HG03439 (cell line): ENCODE results near the gene MAML2.

Experiments used
- ATAC-seq: cut with Tn5 transposase; IDR thresholded peaks from one replicate; pipeline ENCODE4 v1.9.1; 2021; ENCODE audit warnings: mild to moderate bottlenecking, moderate library complexity; ENCODE audit not compliant: unreplicated experiment

Gene MAML2

DNA sequence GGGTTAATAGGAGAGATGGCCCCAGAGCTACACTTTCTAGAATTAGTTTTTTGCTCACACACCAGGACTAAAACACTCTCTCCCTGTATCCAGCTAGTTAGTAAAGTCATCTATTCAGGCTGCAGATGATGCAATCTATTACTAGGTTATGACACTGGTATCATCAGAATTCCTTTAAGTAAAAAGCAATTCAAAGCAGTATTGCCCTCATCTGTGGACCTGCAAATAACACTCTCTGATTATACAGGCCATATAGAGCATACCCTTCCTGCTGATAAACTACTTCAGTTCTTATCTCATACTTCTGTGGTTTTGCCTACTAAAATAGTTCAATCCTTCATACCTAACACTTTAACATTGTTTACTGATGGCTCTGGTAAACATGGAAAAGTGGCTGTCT is 405.6 kb downstream of the MAML2 start:
- ATAC-seq: no peak

DNA sequence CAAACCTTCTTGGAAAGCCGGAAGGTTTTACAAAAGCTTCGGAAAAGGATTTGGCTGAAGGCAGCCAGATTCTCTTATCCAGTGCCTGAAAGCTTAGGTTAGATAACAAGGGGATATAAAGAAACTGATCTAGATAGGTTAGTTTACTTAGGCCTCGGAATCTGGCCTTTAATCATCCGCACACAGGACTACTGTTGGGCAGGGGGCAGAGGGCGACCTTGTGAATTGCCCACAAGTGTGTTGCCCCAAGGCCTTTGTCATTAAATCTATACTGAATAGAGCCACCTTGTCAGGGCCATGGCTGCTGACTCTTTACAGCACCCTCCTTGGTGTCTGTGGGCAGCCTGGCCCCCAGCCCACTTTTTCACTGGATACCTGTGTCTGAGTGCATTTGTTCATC is 409.4 kb downstream of the MAML2 start:
- no peak for ATAC-seq

DNA sequence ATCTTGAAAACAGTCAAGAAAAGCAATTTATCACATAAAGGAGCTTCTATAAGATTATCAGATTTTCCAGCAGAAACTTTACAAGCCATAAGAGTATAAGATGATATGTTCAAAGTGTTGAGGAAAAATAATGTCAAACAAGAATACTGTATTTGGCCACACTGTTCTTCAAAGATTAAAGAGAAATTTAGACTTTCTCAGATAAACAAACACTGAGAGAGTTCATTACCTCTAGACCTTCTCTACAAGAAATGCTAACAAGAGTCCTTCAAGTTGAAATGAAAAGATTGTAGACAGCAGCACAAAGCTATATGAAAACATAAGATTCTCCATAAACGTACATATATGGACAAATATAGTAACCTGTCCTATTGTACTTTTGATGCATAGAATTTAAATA is 411.1 kb downstream of the MAML2 start:
- no peak for ATAC-seq

DNA sequence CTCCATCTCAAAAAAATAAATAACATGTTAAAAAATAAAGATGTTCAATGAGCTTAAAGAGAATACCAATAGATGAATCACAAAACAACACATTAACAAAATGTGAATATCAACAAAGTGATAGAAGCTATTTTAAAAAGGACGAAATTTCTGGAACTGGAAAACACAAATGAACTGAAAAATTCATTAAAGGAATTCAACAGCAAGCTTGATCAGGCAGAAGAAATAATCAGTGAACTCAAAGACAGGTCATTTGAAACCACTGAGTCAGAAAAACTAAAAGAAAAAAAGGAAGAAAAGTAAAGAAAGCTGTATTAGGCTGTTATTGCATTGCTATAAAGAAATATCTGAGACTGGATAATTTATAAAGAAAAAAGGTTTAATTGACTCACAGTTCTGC is 412.0 kb downstream of the MAML2 start:
- no peak for ATAC-seq

DNA sequence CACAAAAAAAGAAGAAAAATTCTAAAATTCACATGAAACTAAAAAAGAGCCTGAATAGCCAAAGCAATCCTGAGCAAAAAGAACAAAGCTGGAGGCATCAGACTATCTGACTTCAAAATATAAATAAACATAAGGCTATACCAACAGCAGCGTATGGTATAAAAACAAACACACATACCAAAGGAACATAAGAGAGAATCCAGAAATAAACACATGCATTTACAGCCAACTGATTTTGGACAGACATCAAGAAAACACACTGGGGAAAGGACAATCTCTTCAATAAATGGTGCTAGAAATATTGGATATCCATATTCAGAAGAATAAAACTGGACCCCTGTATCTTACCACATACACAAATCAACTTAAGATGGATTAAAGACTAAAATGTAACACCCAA is 416.3 kb downstream of the MAML2 start:
- ATAC-seq: no peak
